GM18870 (cell line): ENCODE results near the gene SMAGP.
"Not testable (repeated sequence)": the region's sequence is repeated elsewhere in the genome, so short reads cannot be mapped to it uniquely, and the experiment has no call there.

ENCODE experiments used
- ATAC-seq: cut with Tn5 transposase; IDR thresholded peaks from one replicate; pipeline ENCODE4 v1.9.1; 2021; ENCODE audit warnings: moderate library complexity; ENCODE audit not compliant: unreplicated experiment

The SMAGP gene

GRCh38 chr12:51265024-51265423 lies 5.2 kb downstream of the SMAGP start:
- ATAC-seq: no peak

GRCh38 chr12:51264297-51264696 lies 5.9 kb downstream of the SMAGP start:
- no peak for ATAC-seq

- no peak for ATAC-seq
Measured at GRCh38 chr12:51263341-51263740, 6.9 kb downstream of the SMAGP start.

- ATAC-seq: no peak
Measured at GRCh38 chr12:51262758-51263177, 7.4 kb downstream of the SMAGP start.

- ATAC-seq: not testable (repeated sequence)
Measured at GRCh38 chr12:51259600-51259999, 10.6 kb downstream of the SMAGP start.

GRCh38 chr12:51254536-51254935 lies 15.7 kb downstream of the SMAGP start:
- ATAC-seq: no peak

- no peak for ATAC-seq
Measured at GRCh38 chr12:51253276-51253675, 16.9 kb downstream of the SMAGP start.

GRCh38 chr12:51247523-51248206 lies 22.6 kb downstream of the SMAGP start:
- ATAC-seq: no peak

- ATAC-seq: no peak
Measured at GRCh38 chr12:51246254-51246853, 23.9 kb downstream of the SMAGP start.

- ATAC-seq: no peak
Measured at GRCh38 chr12:51245476-51246253, 24.6 kb downstream of the SMAGP start.

- ATAC-seq: no peak
Measured at GRCh38 chr12:51244269-51244668, 25.9 kb downstream of the SMAGP start.

GRCh38 chr12:51242876-51243275 lies 27.3 kb downstream of the SMAGP start:
- ATAC-seq: no peak

GRCh38 chr12:51242120-51242519 lies 28.1 kb downstream of the SMAGP start:
- no peak for ATAC-seq

GRCh38 chr12:51240971-51241370 lies 29.2 kb downstream of the SMAGP start:
- ATAC-seq: no peak

- ATAC-seq: peak; percentile 77
Measured at GRCh38 chr12:51238510-51239334, 31.5 kb downstream of the SMAGP start, which contains the start of gene DAZAP2. Gene DAZAP2 (plus strand): TSS chr12:51238826. CDS start chr12:51238908, 82 bp downstream.

- peak; percentile 5 for ATAC-seq
Measured at GRCh38 chr12:51238037-51238509, 32.1 kb downstream of the SMAGP start.

- no peak for ATAC-seq
Measured at GRCh38 chr12:51234530-51234929, 35.7 kb downstream of the SMAGP start.

- ATAC-seq: no peak
Measured at GRCh38 chr12:51232642-51233041, 37.6 kb downstream of the SMAGP start.

GRCh38 chr12:51229116-51229809 lies 41.0 kb downstream of the SMAGP start:
- ATAC-seq: no peak

GRCh38 chr12:51227962-51228361 lies 42.3 kb downstream of the SMAGP start:
- ATAC-seq: no peak
